ENCODE results near the gene PSMD9. TPM values are rescaled to one million over a fixed set of nuclear protein-coding genes. Genes with fewer than 3 reads are reported as not detected.

Gene PSMD9, protein sequence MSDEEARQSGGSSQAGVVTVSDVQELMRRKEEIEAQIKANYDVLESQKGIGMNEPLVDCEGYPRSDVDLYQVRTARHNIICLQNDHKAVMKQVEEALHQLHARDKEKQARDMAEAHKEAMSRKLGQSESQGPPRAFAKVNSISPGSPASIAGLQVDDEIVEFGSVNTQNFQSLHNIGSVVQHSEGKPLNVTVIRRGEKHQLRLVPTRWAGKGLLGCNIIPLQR
- 10 to 100 TPM; 40.5 to 73.1 (median 57.2) TPM for total RNA-seq

DNA sequence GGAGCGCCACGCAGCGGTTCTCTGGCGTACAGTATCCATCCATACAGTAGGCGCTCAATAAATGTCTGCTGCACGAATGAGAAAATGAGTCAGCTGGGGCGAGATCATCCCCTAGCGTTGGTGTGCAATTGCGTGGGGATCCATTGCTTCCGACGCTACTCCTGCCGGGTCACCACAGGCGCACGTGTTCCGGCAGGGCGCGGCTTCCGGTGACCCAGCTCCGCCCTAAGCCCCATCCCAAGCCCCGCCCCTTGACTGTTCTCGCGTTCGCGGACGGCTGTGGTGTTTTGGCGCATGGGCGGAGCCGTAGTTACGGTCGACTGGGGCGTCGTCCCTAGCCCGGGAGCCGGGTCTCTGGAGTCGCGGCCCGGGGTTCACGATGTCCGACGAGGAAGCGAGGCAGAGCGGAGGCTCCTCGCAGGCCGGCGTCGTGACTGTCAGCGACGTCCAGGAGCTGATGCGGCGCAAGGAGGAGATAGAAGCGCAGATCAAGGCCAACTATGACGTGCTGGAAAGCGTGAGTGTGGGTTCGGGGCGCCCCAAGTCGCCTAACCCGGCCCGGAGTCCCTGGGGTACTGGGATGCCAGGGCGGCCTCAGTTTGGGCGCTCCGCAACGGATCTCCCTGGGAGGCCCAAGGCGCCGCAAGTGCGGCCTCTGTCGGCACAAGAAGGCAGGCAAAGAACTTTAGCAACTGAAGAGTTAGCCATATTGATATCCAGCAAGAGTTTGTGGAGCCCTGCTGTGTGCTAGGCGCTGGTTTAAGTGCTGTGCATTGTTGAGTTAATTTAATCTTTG is at the start of gene PSMD9:
Gene PSMD9 (plus strand): TSS at position 313 of the 796 bp plus-strand sequence. CDS start 67 bp downstream, at position 380.
- peak; percentile 99 for ATAC-seq (ENCODE audit: low FRiP score)
- TF ChIP-seq, protein P1, sequence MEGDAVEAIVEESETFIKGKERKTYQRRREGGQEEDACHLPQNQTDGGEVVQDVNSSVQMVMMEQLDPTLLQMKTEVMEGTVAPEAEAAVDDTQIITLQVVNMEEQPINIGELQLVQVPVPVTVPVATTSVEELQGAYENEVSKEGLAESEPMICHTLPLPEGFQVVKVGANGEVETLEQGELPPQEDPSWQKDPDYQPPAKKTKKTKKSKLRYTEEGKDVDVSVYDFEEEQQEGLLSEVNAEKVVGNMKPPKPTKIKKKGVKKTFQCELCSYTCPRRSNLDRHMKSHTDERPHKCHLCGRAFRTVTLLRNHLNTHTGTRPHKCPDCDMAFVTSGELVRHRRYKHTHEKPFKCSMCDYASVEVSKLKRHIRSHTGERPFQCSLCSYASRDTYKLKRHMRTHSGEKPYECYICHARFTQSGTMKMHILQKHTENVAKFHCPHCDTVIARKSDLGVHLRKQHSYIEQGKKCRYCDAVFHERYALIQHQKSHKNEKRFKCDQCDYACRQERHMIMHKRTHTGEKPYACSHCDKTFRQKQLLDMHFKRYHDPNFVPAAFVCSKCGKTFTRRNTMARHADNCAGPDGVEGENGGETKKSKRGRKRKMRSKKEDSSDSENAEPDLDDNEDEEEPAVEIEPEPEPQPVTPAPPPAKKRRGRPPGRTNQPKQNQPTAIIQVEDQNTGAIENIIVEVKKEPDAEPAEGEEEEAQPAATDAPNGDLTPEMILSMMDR (IDR thresholded peaks at IDR 0.05): peak in 1 of 3 donors; percentile 38
- DNase-seq (ENCODE audit: low spot score): peak; percentile 95

DNA sequence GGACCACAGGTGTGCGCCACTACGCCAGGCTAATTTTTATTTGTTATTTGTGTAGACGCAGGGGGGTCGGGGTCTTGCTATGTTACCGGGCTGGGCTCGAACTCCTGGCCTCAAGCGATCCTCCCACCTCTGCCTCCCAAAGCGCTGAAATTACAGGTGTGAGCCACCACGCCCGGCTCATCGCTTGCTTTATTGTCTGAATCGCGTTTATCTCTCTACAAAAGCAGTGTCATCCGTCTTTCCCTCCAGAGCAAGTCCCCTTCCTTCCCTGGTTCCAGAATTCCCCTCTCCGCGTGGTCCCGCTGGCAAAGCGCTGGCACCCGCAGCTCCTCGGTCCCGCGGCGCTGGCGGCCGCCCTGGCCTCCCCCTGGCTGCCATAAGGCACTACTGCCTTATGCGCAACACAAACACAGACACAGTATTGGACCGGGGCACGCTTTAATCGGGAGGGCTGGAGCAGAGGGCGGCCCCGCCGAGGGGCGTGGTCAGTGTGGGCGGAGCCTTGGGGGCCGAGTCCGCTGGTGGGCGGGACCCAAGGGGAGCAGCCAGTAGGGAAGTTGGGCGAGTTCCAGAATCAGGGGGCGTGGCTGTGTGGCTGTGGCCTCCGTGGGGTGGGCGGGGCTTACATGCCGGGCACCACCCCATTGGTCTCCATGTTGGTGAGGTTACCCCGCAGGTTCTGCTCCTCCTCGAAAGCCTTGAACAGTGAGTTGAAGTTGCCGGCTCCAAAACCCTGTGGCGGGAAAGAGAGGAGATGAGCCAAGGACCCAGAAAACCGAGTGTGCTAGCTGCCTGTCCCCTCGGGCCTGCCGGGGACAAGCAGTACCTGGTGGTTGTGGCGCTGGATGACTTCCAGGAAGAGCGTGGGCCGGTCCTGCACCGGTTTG is 49.2 kb upstream of the PSMD9 start:
- TF ChIP-seq, protein P1 (IDR thresholded peaks at IDR 0.05): no peak
- peak; percentile 100 for DNase-seq (ENCODE audit: low spot score)
- ATAC-seq (ENCODE audit: low FRiP score): peak; percentile 99

DNA sequence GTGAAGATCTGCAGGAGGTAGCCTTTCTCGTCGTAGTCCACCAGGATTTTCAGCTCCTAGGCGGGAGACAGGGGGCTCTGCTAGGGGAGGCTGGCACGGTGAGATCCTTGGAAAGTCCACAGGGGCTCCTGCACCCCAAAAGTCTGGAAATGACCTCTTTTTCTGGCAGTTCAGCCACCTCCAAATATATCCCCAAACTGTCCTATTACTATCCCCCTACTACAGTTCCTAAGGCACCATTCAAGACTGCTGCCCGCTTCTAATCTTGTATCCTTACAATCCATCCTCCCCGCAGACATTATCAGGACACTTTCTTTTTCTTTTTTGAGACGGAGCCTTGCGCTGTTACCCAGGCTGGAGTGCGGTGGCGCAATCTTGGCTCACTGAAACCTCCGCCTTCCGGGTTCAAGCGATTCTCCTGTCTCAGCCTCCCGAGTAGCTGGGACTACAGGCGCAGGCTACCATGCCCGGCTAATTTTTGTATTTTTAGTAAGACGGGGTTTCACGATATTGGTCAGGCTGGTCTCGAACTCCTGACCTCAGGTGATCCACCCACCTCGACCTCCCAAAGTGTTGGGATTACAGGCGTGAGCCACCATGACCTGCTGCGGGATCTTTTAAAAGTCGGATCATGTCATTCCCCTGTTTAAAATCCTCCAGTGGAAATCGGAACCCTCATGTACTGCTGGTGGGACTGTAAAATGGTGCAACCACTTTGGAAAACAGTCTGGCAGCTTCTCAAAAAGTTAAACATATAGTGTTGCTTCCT is 48.4 kb upstream of the PSMD9 start:
- DNase-seq (ENCODE audit: low spot score): no peak
- ATAC-seq (ENCODE audit: low FRiP score): no peak
- TF ChIP-seq, protein P1 (IDR thresholded peaks at IDR 0.05): no peak

DNA sequence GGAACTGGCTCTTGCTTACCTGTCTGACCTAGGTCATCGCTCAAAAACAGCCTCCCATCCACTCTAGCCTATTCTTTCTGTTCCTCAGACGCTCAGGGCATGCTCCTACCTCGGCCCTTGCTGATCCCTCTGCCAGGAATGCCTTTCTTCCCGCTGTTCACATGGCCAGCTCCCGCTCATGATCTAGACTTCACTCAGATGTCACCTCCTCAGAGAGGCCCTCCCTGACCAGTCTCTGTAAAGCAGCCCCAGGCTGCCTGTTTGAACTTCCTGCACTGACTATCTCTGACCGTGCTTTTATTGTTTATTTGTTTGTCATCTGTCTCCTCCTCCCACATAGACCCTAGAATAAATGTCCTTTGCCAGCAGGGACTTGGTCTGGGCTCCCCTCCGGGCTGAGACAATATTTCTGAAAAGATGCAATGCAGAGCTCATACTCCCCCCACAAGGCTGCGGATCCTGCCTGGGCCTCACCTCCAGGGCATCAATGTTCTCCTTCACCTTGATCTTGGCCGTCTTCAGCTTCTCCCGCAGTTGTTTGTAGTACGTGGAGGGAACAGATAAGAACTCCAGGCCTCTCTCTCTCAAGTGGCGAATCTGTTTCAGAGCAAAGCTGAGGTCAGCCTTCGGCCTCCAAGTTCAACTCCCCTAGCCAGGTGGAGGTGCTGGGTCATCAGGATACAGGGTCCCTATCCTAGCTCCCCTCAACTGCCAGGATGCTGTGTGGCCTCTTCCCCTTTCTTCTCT is 45.2 kb upstream of the PSMD9 start:
- ATAC-seq (ENCODE audit: low FRiP score) (no peak), DNase-seq (ENCODE audit: low spot score) (no peak)
- TF ChIP-seq, protein P1 (IDR thresholded peaks at IDR 0.05): no peak

DNA sequence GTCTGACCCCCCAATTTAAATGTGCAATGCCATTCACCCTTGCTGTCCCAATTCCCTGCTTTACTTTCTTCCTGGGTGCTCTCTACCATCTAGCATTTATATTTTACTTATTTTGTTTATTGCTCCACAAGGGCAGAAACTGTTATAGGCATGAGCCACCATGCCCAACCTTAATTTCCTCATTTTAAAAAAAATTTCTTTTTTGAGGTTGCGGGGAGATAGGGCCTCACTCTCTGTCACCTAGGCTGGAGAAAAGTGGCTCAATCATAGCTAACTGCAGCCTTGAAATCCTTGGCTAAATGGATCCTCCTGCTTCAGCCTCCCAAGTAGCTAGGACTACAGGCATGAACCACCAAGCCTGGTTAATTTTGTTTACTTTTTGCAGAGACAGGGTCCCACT is 42.9 kb upstream of the PSMD9 start:
- TF ChIP-seq, protein P1 (IDR thresholded peaks at IDR 0.05): no peak
- ATAC-seq (ENCODE audit: low FRiP score) (no peak), DNase-seq (ENCODE audit: low spot score) (no peak)

DNA sequence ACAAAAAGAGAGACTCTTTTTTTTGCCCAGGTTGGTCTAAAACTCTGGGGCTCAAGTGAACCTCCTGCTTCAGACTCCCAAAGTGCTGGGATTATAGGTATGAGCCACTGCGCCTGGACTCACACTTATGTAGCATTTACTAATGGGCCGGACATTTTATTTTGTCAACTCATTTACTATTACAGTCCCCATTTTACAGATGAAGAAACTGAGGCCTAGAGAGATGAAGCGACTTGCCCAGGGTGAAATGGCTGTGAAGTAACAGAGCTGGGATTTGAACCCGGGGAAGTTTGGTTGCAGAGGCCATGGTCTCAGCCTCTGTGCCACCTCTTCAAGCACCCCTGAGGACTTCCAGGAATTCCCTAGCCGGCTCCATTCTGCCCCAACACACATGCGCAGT is 39.4 kb upstream of the PSMD9 start:
- ATAC-seq (ENCODE audit: low FRiP score) (no peak), DNase-seq (ENCODE audit: low spot score) (no peak)
- TF ChIP-seq, protein P1 (IDR thresholded peaks at IDR 0.05): no peak

Data from omental fat pad (tissue), 4 donors.